GM23338 (cell line): ENCODE measurements around the gene GPR87. TPM values are rescaled to one million over a fixed set of nuclear protein-coding genes. Genes with fewer than 3 reads are reported as not detected.

Experiments used
- ATAC-seq: fragments of 200-7000 bp; cut with Tn5 transposase; 3 replicates; pipeline ENCODE4 v1.9.1; 2020
- DNase-seq: peaks from one replicate; pipeline ENCODE4 v3.0.0-alpha.2; 2015; ENCODE audit warnings: low spot score
- H2AFZ ChIP-seq: fragments of 200-600 bp; sonication (generic); 2 replicates; pipeline ENCODE4 v1.8.0; 2016; ENCODE audit warnings: antibody characterized with exemption, mild to moderate bottlenecking, moderate library complexity
- H3F3A ChIP-seq: fragments of 200-600 bp; sonication (generic); replicated peaks from 2 replicates; pipeline ENCODE4 v1.8.0; 2017; ENCODE audit warnings: antibody characterized with exemption, mixed run types, low read depth
- H3K27ac ChIP-seq: fragments of 200-600 bp; sonication (generic); 2 replicates; pipeline ENCODE4 v1.6.1; 2016; ENCODE audit warnings: low read depth
- H3K27me3 ChIP-seq: fragments of 200-600 bp; sonication (generic); 2 replicates; pipeline ENCODE4 v1.8.0; 2016; ENCODE audit warnings: mild to moderate bottlenecking, mixed run types, moderate library complexity; ENCODE audit not compliant: insufficient read depth
- H3K36me3 ChIP-seq: fragments of 200-600 bp; sonication (generic); 2 replicates; pipeline ENCODE4 v1.8.0; 2016; ENCODE audit warnings: mild to moderate bottlenecking; ENCODE audit not compliant: insufficient read depth
- H3K4me1 ChIP-seq: fragments of 200-600 bp; sonication (generic); 2 replicates; pipeline ENCODE4 v1.8.0; 2016; ENCODE audit warnings: mild to moderate bottlenecking, moderate library complexity; ENCODE audit not compliant: insufficient read depth
- H3K4me2 ChIP-seq: fragments of 200-600 bp; sonication (generic); 2 replicates; pipeline ENCODE4 v1.7.1; 2017; ENCODE audit warnings: mixed run types
- H3K4me3 ChIP-seq: fragments of 200-600 bp; sonication (generic); 2 replicates; pipeline ENCODE4 v1.6.1; 2016; ENCODE audit warnings: mixed run types
- H3K79me2 ChIP-seq: fragments of 200-600 bp; sonication (generic); replicated peaks from 2 replicates; pipeline ENCODE4 v1.8.0; 2017; ENCODE audit warnings: mild to moderate bottlenecking; ENCODE audit not compliant: insufficient read depth
- H3K9me2 ChIP-seq: fragments of 200-600 bp; sonication (generic); 2 replicates; pipeline ENCODE4 v1.8.0; 2017; ENCODE audit not compliant: insufficient read depth
- H4K20me1 ChIP-seq: fragments of 200-600 bp; sonication (generic); replicated peaks from 2 replicates; pipeline ENCODE4 v1.8.0; 2017; ENCODE audit warnings: mild to moderate bottlenecking; ENCODE audit not compliant: insufficient read depth
- H3K27ac Mint-ChIP-seq: 2 replicates; pipeline ENCODE4 v1.8.0; 2020; ENCODE audit warnings: inconsistent platforms, mild to moderate bottlenecking, moderate library complexity, mixed read lengths
- H3K27me3 Mint-ChIP-seq: 3 replicates; pipeline ENCODE4 v1.8.0; 2022; ENCODE audit warnings: low read depth, mild to moderate bottlenecking, moderate library complexity, mixed read lengths, inconsistent platforms; ENCODE audit not compliant: insufficient read depth, poor library complexity
- H3K36me3 Mint-ChIP-seq: 3 replicates; pipeline ENCODE4 v1.8.0; 2021; ENCODE audit warnings: low read depth, mild to moderate bottlenecking, inconsistent platforms, moderate library complexity, mixed read lengths
- H3K4me1 Mint-ChIP-seq: 3 replicates; pipeline ENCODE4 v1.8.0; 2020; ENCODE audit warnings: mild to moderate bottlenecking, inconsistent platforms, mixed read lengths
- H3K4me3 Mint-ChIP-seq: 3 replicates; pipeline ENCODE4 v1.8.0; 2021; ENCODE audit warnings: moderate library complexity, mild to moderate bottlenecking, inconsistent platforms, mixed read lengths
- H3K9me3 Mint-ChIP-seq: 3 replicates; pipeline ENCODE4 v1.8.0; 2020; ENCODE audit warnings: moderate library complexity, mild to moderate bottlenecking, inconsistent platforms, mixed read lengths
- EZH2phosphoT487 ChIP-seq: fragments of 200-600 bp; sonication (generic); IDR thresholded peaks from one replicate; pipeline ENCODE4 v1.8.1; 2018; ENCODE audit warnings: antibody characterized with exemption; ENCODE audit not compliant: unreplicated experiment
- JUNB ChIP-seq: IDR thresholded peaks from one replicate; pipeline ENCODE4 v1.6.1; 2016; ENCODE audit warnings: antibody characterized with exemption; ENCODE audit not compliant: unreplicated experiment
- STAT1 ChIP-seq: IDR thresholded peaks from one replicate; pipeline ENCODE4 v1.6.1; 2016; ENCODE audit warnings: antibody characterized with exemption; ENCODE audit not compliant: unreplicated experiment
- ZNF114 ChIP-seq: fragments of 250-450 bp; sonication (Bioruptor Pico); IDR thresholded peaks from 2 replicates; pipeline ENCODE4 v1.5.0; 2020; ENCODE audit warnings: mild to moderate bottlenecking, moderate library complexity
- polyA plus RNA-seq: library from polyadenylated mRNA; unstranded; fragments of >200 nt; fragmentation: Nextera tagmentation; extraction: Ambion mirVana; gene quantifications from 2 replicates; pipeline ENCODE4 v1.2.1, GENCODE V29; 2016
- total RNA-seq: library from RNA; depleted of rRNA; stranded (reverse); fragments of >200 nt; shearing (Covaris generic); gene quantifications from 2 replicates; pipeline ENCODE4 v1.2.3, GENCODE V29; 2014
- TF ChIP-seq, protein P1 (sequence below), 2 experiments: fragments of 200-600 bp in 1 of 2; sonication (generic) in 1 of 2; conservative IDR thresholded peaks; 2 replicates each; pipeline versions ENCODE4 v1.5.1 to v1.6.1; 2016 to 2017; ENCODE audit warnings: antibody characterized with exemption in 2 of 2, low read depth in 2 of 2, mild to moderate bottlenecking in 2 of 2, moderate library complexity in 1 of 2
- TF ChIP-seq, protein P2 (sequence below): IDR thresholded peaks from one replicate; pipeline ENCODE4 v1.6.1; 2018; ENCODE audit warnings: antibody characterized with exemption; ENCODE audit not compliant: unreplicated experiment

GPR87 gene
- total and polyA plus RNA-seq, 2 experiments from 2014 or later = 0.21 TPM; not detected in 1

DNA sequence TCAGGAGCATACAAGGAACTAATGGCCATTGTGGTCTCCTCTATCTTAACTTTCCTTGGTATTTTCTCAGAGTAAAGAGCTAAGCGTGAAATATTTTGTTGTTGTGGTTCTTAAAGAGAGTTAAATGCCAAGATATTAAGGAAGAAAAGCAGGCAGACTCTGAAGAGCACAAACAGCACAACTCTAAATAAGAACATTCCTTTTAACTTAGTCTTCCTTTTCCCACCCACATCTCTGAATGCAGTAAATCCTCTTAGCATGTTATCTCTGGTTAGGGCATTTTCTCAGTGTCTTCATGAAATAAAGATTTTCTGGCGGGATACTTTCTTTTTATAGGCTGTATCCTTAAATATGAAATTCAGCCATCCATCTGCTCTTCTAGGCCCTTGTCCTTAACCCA is 1.5 kb downstream of the GPR87 start:
- H3K9me3 Mint-ChIP-seq = no peaks in the 10 kb centered on the region
- H3K27ac ChIP-seq = peak overlapping the region; percentile 68; the same call in 1 of the 2 replicates

DNA sequence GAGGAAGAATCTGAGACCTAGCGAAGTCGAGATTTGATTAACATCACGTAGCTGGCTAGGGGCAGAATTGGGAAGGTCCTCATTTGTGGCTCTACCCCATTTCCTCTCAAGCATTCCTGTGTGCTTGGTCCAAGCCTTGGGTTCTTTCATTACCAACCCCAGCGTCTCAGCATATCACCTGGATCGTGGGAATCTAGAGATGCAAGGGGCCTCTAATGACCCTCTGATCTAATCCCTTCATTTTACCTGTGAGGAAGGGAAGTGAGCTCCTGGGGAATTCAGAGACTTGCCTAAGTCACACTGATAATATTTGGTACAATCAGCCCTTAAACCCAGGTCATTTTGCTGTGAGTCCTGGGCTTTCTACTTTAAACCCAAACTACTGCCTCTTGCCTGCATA is 2.0 kb downstream of the GPR87 start:
- no peak overlapping the region for H2AFZ ChIP-seq
- peaks cover 44% of the 10 kb centered on the region for H3K4me1 ChIP-seq
- H3K27me3 ChIP-seq = no peaks in the 10 kb centered on the region
- TF ChIP-seq, protein P1, sequence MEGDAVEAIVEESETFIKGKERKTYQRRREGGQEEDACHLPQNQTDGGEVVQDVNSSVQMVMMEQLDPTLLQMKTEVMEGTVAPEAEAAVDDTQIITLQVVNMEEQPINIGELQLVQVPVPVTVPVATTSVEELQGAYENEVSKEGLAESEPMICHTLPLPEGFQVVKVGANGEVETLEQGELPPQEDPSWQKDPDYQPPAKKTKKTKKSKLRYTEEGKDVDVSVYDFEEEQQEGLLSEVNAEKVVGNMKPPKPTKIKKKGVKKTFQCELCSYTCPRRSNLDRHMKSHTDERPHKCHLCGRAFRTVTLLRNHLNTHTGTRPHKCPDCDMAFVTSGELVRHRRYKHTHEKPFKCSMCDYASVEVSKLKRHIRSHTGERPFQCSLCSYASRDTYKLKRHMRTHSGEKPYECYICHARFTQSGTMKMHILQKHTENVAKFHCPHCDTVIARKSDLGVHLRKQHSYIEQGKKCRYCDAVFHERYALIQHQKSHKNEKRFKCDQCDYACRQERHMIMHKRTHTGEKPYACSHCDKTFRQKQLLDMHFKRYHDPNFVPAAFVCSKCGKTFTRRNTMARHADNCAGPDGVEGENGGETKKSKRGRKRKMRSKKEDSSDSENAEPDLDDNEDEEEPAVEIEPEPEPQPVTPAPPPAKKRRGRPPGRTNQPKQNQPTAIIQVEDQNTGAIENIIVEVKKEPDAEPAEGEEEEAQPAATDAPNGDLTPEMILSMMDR (conservative IDR thresholded peaks at IDR 0.05; ENCODE audit: low read depth in 2 of 2) = no peak
- ATAC-seq (no peak), DNase-seq (no peak)
- H3K27ac Mint-ChIP-seq = peak overlapping the region; percentile 48
- no peak overlapping the region for H3K4me3 Mint-ChIP-seq
- no peaks in the 10 kb centered on the region for H3K9me3 Mint-ChIP-seq
- no peaks in the 10 kb centered on the region for H3F3A ChIP-seq
- H3K36me3 Mint-ChIP-seq = no peaks in the 10 kb centered on the region
- H4K20me1 ChIP-seq = no peaks in the 10 kb centered on the region
- H3K4me2 ChIP-seq = no peak overlapping the region
- H3K4me3 ChIP-seq = no peak overlapping the region
- no peaks in the 10 kb centered on the region for H3K79me2 ChIP-seq
- H3K36me3 ChIP-seq = no peaks in the 10 kb centered on the region
- H3K27me3 Mint-ChIP-seq = no peaks in the 10 kb centered on the region
- peaks cover 53% of the 10 kb centered on the region for H3K4me1 Mint-ChIP-seq
- no peaks in the 10 kb centered on the region for H3K9me2 ChIP-seq
- peak overlapping the region; percentile 68; the same call in 1 of the 2 replicates for H3K27ac ChIP-seq

More for the DNA sequence above, 1.5 kb downstream of the GPR87 start:
- H3K27me3 ChIP-seq = no peaks in the 10 kb centered on the region
- TF ChIP-seq, protein P1 (conservative IDR thresholded peaks at IDR 0.05; ENCODE audit: low read depth in 2 of 2) = no peak
- H2AFZ ChIP-seq = no peak overlapping the region
- H3K4me2 ChIP-seq = no peak overlapping the region
- DNase-seq = no peak
- H3K36me3 ChIP-seq = no peaks in the 10 kb centered on the region
- H3K36me3 Mint-ChIP-seq = no peaks in the 10 kb centered on the region
- no peaks in the 10 kb centered on the region for H4K20me1 ChIP-seq
- H3K9me2 ChIP-seq = no peaks in the 10 kb centered on the region
- ATAC-seq = no peak
- peaks cover 44% of the 10 kb centered on the region for H3K4me1 ChIP-seq
- peaks cover 48% of the 10 kb centered on the region for H3K4me1 Mint-ChIP-seq
- no peak overlapping the region; the same call in 2 of the 3 replicates for H3K4me3 Mint-ChIP-seq
- no peaks in the 10 kb centered on the region for H3K79me2 ChIP-seq
- no peaks in the 10 kb centered on the region for H3K27me3 Mint-ChIP-seq
- no peaks in the 10 kb centered on the region for H3F3A ChIP-seq
- H3K27ac Mint-ChIP-seq = peak overlapping the region; percentile 48
- no peak overlapping the region for H3K4me3 ChIP-seq

DNA sequence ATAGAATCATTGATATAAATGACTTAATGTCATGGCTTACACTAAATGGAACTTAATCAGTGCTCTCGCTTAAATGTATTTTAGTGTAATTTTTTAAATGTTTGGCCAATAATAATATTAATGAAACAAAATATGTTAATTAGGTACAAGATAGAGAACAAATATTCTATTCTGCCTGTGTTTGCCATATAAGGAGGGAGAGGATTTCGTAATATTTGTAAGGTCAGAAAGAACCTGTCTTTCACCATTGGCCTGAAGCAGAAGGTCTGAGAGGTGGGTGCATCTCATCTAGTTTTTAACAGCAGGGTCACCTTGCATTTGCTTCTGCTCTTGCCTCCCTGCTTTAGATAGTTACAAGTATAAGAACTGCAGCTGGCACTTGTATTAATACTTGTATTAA is 2.5 kb downstream of the GPR87 start:
- no peaks in the 10 kb centered on the region for H3K27me3 ChIP-seq
- ATAC-seq = no peak
- H3K27ac ChIP-seq = no peak overlapping the region
- Mint-ChIP-seq H3K9me3 (no peaks in the 10 kb centered on the region), H3K4me1 (peaks cover 57% of the 10 kb centered on the region), H3K27ac (no peak overlapping the region), H3K36me3 (no peaks in the 10 kb centered on the region), H3K4me3 (no peak overlapping the region), H3K27me3 (no peaks in the 10 kb centered on the region)
- no peak overlapping the region for H3K4me3 ChIP-seq
- H3K9me2 ChIP-seq = no peaks in the 10 kb centered on the region
- H4K20me1 ChIP-seq = no peaks in the 10 kb centered on the region
- H3K79me2 ChIP-seq = no peaks in the 10 kb centered on the region
- H2AFZ ChIP-seq = no peak overlapping the region
- no peak overlapping the region for H3K4me2 ChIP-seq
- no peak for DNase-seq
- H3K4me1 ChIP-seq = peaks cover 44% of the 10 kb centered on the region
- H3F3A ChIP-seq = no peaks in the 10 kb centered on the region
- no peaks in the 10 kb centered on the region for H3K36me3 ChIP-seq
- TF ChIP-seq JUNB (no peak), STAT1 (no peak), ZNF114 (no peak), EZH2phosphoT487 (no peak)
- TF ChIP-seq, protein P1 (conservative IDR thresholded peaks at IDR 0.05; ENCODE audit: low read depth in 2 of 2) = no peak
- TF ChIP-seq, protein P2, sequence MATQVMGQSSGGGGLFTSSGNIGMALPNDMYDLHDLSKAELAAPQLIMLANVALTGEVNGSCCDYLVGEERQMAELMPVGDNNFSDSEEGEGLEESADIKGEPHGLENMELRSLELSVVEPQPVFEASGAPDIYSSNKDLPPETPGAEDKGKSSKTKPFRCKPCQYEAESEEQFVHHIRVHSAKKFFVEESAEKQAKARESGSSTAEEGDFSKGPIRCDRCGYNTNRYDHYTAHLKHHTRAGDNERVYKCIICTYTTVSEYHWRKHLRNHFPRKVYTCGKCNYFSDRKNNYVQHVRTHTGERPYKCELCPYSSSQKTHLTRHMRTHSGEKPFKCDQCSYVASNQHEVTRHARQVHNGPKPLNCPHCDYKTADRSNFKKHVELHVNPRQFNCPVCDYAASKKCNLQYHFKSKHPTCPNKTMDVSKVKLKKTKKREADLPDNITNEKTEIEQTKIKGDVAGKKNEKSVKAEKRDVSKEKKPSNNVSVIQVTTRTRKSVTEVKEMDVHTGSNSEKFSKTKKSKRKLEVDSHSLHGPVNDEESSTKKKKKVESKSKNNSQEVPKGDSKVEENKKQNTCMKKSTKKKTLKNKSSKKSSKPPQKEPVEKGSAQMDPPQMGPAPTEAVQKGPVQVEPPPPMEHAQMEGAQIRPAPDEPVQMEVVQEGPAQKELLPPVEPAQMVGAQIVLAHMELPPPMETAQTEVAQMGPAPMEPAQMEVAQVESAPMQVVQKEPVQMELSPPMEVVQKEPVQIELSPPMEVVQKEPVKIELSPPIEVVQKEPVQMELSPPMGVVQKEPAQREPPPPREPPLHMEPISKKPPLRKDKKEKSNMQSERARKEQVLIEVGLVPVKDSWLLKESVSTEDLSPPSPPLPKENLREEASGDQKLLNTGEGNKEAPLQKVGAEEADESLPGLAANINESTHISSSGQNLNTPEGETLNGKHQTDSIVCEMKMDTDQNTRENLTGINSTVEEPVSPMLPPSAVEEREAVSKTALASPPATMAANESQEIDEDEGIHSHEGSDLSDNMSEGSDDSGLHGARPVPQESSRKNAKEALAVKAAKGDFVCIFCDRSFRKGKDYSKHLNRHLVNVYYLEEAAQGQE = no peak
